GM11168 (cell line): ENCODE results near the gene SRMS.

Experiments used
- in situ Hi-C: fragments of 300-500 bp; cut with MboI; formaldehyde crosslinking; loops from one replicate; pipeline ENCODE4 v1.12.0; 2022; ENCODE audit warnings: low sequenced_read_pairs; ENCODE audit not compliant: unreplicated experiment

The SRMS gene

GRCh38 chr20:63555661-63556381 lies 8.3 kb upstream of the SRMS start:
- in situ Hi-C loops: loop anchor here (10.0 kb wide), 1 partner anchor 299 kb away; no protein-coding TSS in a partner anchor

- in situ Hi-C loops: loop anchor here (10.0 kb wide), 1 partner anchor 300 kb away; no protein-coding TSS in a partner anchor
Measured at GRCh38 chr20:63554361-63555278, 7.1 kb upstream of the SRMS start.

GRCh38 chr20:63553933-63554290 lies 6.4 kb upstream of the SRMS start, which contains the start of gene FNDC11:
Gene FNDC11, plus strand, starts transcription at chr20:63554159. Its CDS starts 1,505 bp downstream, at chr20:63555664.
- in situ Hi-C loops: loop anchor here (10.0 kb wide), 1 partner anchor 301 kb away; no protein-coding TSS in a partner anchor

GRCh38 chr20:63553251-63553932 lies 5.8 kb upstream of the SRMS start:
- in situ Hi-C loops: loop anchor here (10.0 kb wide), 1 partner anchor 301 kb away; no protein-coding TSS in a partner anchor

GRCh38 chr20:63552481-63553249 lies 5.1 kb upstream of the SRMS start:
- in situ Hi-C loops: loop anchor here (10.0 kb wide), 1 partner anchor 302 kb away; no protein-coding TSS in a partner anchor

GRCh38 chr20:63551068-63551467 lies 3.5 kb upstream of the SRMS start:
- in situ Hi-C loops: loop anchor here (10.0 kb wide), 1 partner anchor 304 kb away; no protein-coding TSS in a partner anchor

GRCh38 chr20:63549679-63550282 lies 2.2 kb upstream of the SRMS start:
- in situ Hi-C loops: loop anchor here (10.0 kb wide), 1 partner anchor 305 kb away; no protein-coding TSS in a partner anchor

- in situ Hi-C loops: no loop called here
Measured at GRCh38 chr20:63549019-63549418, 1.5 kb upstream of the SRMS start.

- in situ Hi-C loops: no loop called here
Measured at GRCh38 chr20:63548542-63548941, 993 bp upstream of the SRMS start.

- in situ Hi-C loops: no loop called here
Measured at GRCh38 chr20:63546956-63547724, 409 bp downstream of the SRMS start.

GRCh38 chr20:63546256-63546955 lies 1.1 kb downstream of the SRMS start:
- in situ Hi-C loops: no loop called here

GRCh38 chr20:63545814-63546213 lies 1.7 kb downstream of the SRMS start:
- in situ Hi-C loops: no loop called here

GRCh38 chr20:63544958-63545516 lies 2.5 kb downstream of the SRMS start:
- in situ Hi-C loops: no loop called here

- in situ Hi-C loops: no loop called here
Measured at GRCh38 chr20:63544241-63544957, 3.1 kb downstream of the SRMS start.

- in situ Hi-C loops: no loop called here
Measured at GRCh38 chr20:63543733-63544132, 3.8 kb downstream of the SRMS start.

- in situ Hi-C loops: no loop called here
Measured at GRCh38 chr20:63543131-63543530, 4.4 kb downstream of the SRMS start.

GRCh38 chr20:63542696-63543095 lies 4.9 kb downstream of the SRMS start:
- in situ Hi-C loops: no loop called here
